GM23338 (cell line): ENCODE results near the gene PPM1F. TPM values are rescaled to one million over a fixed set of nuclear protein-coding genes. Genes with fewer than 3 reads are reported as not detected.

Experiments
- ATAC-seq: fragments of 200-7000 bp; cut with Tn5 transposase; 3 replicates; pipeline ENCODE4 v1.9.1; 2020
- DNase-seq: peaks from one replicate; pipeline ENCODE4 v3.0.0-alpha.2; 2015; ENCODE audit warnings: low spot score
- H2AFZ ChIP-seq: fragments of 200-600 bp; sonication (generic); 2 replicates; pipeline ENCODE4 v1.8.0; 2016; ENCODE audit warnings: antibody characterized with exemption, mild to moderate bottlenecking, moderate library complexity
- H3F3A ChIP-seq: fragments of 200-600 bp; sonication (generic); replicated peaks from 2 replicates; pipeline ENCODE4 v1.8.0; 2017; ENCODE audit warnings: antibody characterized with exemption, mixed run types, low read depth
- H3K27ac ChIP-seq: fragments of 200-600 bp; sonication (generic); 2 replicates; pipeline ENCODE4 v1.6.1; 2016; ENCODE audit warnings: low read depth
- H3K27me3 ChIP-seq: fragments of 200-600 bp; sonication (generic); 2 replicates; pipeline ENCODE4 v1.8.0; 2016; ENCODE audit warnings: mild to moderate bottlenecking, mixed run types, moderate library complexity; ENCODE audit not compliant: insufficient read depth
- H3K36me3 ChIP-seq: fragments of 200-600 bp; sonication (generic); 2 replicates; pipeline ENCODE4 v1.8.0; 2016; ENCODE audit warnings: mild to moderate bottlenecking; ENCODE audit not compliant: insufficient read depth
- H3K4me1 ChIP-seq: fragments of 200-600 bp; sonication (generic); 2 replicates; pipeline ENCODE4 v1.8.0; 2016; ENCODE audit warnings: mild to moderate bottlenecking, moderate library complexity; ENCODE audit not compliant: insufficient read depth
- H3K4me2 ChIP-seq: fragments of 200-600 bp; sonication (generic); 2 replicates; pipeline ENCODE4 v1.7.1; 2017; ENCODE audit warnings: mixed run types
- H3K4me3 ChIP-seq: fragments of 200-600 bp; sonication (generic); 2 replicates; pipeline ENCODE4 v1.6.1; 2016; ENCODE audit warnings: mixed run types
- H3K79me2 ChIP-seq: fragments of 200-600 bp; sonication (generic); replicated peaks from 2 replicates; pipeline ENCODE4 v1.8.0; 2017; ENCODE audit warnings: mild to moderate bottlenecking; ENCODE audit not compliant: insufficient read depth
- H3K9me2 ChIP-seq: fragments of 200-600 bp; sonication (generic); 2 replicates; pipeline ENCODE4 v1.8.0; 2017; ENCODE audit not compliant: insufficient read depth
- H4K20me1 ChIP-seq: fragments of 200-600 bp; sonication (generic); replicated peaks from 2 replicates; pipeline ENCODE4 v1.8.0; 2017; ENCODE audit warnings: mild to moderate bottlenecking; ENCODE audit not compliant: insufficient read depth
- H3K27ac Mint-ChIP-seq: 2 replicates; pipeline ENCODE4 v1.8.0; 2020; ENCODE audit warnings: inconsistent platforms, mild to moderate bottlenecking, moderate library complexity, mixed read lengths
- H3K27me3 Mint-ChIP-seq: 3 replicates; pipeline ENCODE4 v1.8.0; 2022; ENCODE audit warnings: low read depth, mild to moderate bottlenecking, moderate library complexity, mixed read lengths, inconsistent platforms; ENCODE audit not compliant: insufficient read depth, poor library complexity
- H3K36me3 Mint-ChIP-seq: 3 replicates; pipeline ENCODE4 v1.8.0; 2021; ENCODE audit warnings: low read depth, mild to moderate bottlenecking, inconsistent platforms, moderate library complexity, mixed read lengths
- H3K4me1 Mint-ChIP-seq: 3 replicates; pipeline ENCODE4 v1.8.0; 2020; ENCODE audit warnings: mild to moderate bottlenecking, inconsistent platforms, mixed read lengths
- H3K4me3 Mint-ChIP-seq: 3 replicates; pipeline ENCODE4 v1.8.0; 2021; ENCODE audit warnings: moderate library complexity, mild to moderate bottlenecking, inconsistent platforms, mixed read lengths
- H3K9me3 Mint-ChIP-seq: 3 replicates; pipeline ENCODE4 v1.8.0; 2020; ENCODE audit warnings: moderate library complexity, mild to moderate bottlenecking, inconsistent platforms, mixed read lengths
- CREB1 ChIP-seq: fragments of 250-450 bp; sonication (Bioruptor Pico); IDR thresholded peaks from 2 replicates; pipeline ENCODE4 v1.5.0; 2020; ENCODE audit warnings: low read depth, mild to moderate bottlenecking, moderate library complexity
- CTCF ChIP-seq, 2 experiments: fragments of 200-600 bp in 1 of 2; sonication (generic) in 1 of 2; conservative IDR thresholded peaks; 2 replicates each; pipeline versions ENCODE4 v1.5.1 to v1.6.1; 2016 to 2017; ENCODE audit warnings: antibody characterized with exemption in 2 of 2, low read depth in 2 of 2, mild to moderate bottlenecking in 2 of 2, moderate library complexity in 1 of 2
- EZH2 ChIP-seq: fragments of 200-600 bp; sonication (generic); IDR thresholded peaks from one replicate; pipeline ENCODE4 v1.8.0; 2017; ENCODE audit warnings: antibody characterized with exemption, mild to moderate bottlenecking, low read depth; ENCODE audit not compliant: unreplicated experiment
- JUNB ChIP-seq: IDR thresholded peaks from one replicate; pipeline ENCODE4 v1.6.1; 2016; ENCODE audit warnings: antibody characterized with exemption; ENCODE audit not compliant: unreplicated experiment
- POLR2AphosphoS5 ChIP-seq: IDR thresholded peaks from 2 replicates; pipeline ENCODE4 v1.6.1; 2016; ENCODE audit warnings: antibody characterized with exemption, low read depth
- REST ChIP-seq: IDR thresholded peaks from one replicate; pipeline ENCODE4 v1.6.1; 2018; ENCODE audit warnings: antibody characterized with exemption; ENCODE audit not compliant: unreplicated experiment
- STAT1 ChIP-seq: IDR thresholded peaks from one replicate; pipeline ENCODE4 v1.6.1; 2016; ENCODE audit warnings: antibody characterized with exemption; ENCODE audit not compliant: unreplicated experiment
- ZNF331 ChIP-seq: fragments of 250-450 bp; sonication (Bioruptor Pico); IDR thresholded peaks from 2 replicates; pipeline ENCODE4 v1.5.0; 2020; ENCODE audit warnings: low read depth, mild to moderate bottlenecking, moderate library complexity
- polyA plus RNA-seq: library from polyadenylated mRNA; unstranded; fragments of >200 nt; fragmentation: Nextera tagmentation; extraction: Ambion mirVana; gene quantifications from 2 replicates; pipeline ENCODE4 v1.2.1, GENCODE V29; 2016
- total RNA-seq: library from RNA; depleted of rRNA; stranded (reverse); fragments of >200 nt; shearing (Covaris generic); gene quantifications from 2 replicates; pipeline ENCODE4 v1.2.3, GENCODE V29; 2014

Gene PPM1F
- total and polyA plus RNA-seq, 2 experiments from 2014 or later = 7.1 to 29.3 TPM

- no peak for ATAC-seq
- no peak overlapping the region for H3K4me3 Mint-ChIP-seq
- H3K4me3 ChIP-seq = no peak overlapping the region
- H3K4me1 ChIP-seq = no peaks in the 10 kb centered on the region
- H3K27ac ChIP-seq = no peak overlapping the region
- no peak for DNase-seq
- no peaks in the 10 kb centered on the region for H3K36me3 Mint-ChIP-seq
- H3K27me3 Mint-ChIP-seq = peaks cover 7% of the 10 kb centered on the region
- H3F3A ChIP-seq = no peaks in the 10 kb centered on the region
- TF ChIP-seq EZH2 (no peak), JUNB (no peak), REST (no peak), STAT1 (no peak), CREB1 (CRISPR knock-in tag) (no peak), POLR2AphosphoS5 (no peak), ZNF331 (CRISPR knock-in tag) (no peak), CTCF (conservative IDR thresholded peaks at IDR 0.05; ENCODE audit: low read depth in 2 of 2) (no peak)
- H3K4me1 Mint-ChIP-seq = no peaks in the 10 kb centered on the region
- no peaks in the 10 kb centered on the region for H4K20me1 ChIP-seq
- H3K27me3 ChIP-seq = no peaks in the 10 kb centered on the region
- no peaks in the 10 kb centered on the region for H3K36me3 ChIP-seq
- H3K27ac Mint-ChIP-seq = no peak overlapping the region
- no peaks in the 10 kb centered on the region for H3K9me2 ChIP-seq
- no peak overlapping the region for H2AFZ ChIP-seq
- no peaks in the 10 kb centered on the region for H3K79me2 ChIP-seq
- H3K9me3 Mint-ChIP-seq = no peaks in the 10 kb centered on the region
- H3K4me2 ChIP-seq = no peak overlapping the region
Observed at GRCh38 chr22:21898354-21898896, 54.2 kb downstream of the PPM1F start.

GRCh38 chr22:21896951-21897513 is 55.6 kb downstream of the PPM1F start:
- Mint-ChIP-seq H3K9me3 (no peaks in the 10 kb centered on the region), H3K36me3 (no peaks in the 10 kb centered on the region), H3K27ac (no peak overlapping the region), H3K4me1 (no peaks in the 10 kb centered on the region), H3K27me3 (peaks cover 2% of the 10 kb centered on the region), H3K4me3 (no peak overlapping the region)
- Histone ChIP-seq H3K79me2 (no peaks in the 10 kb centered on the region), H3K27ac (no peak overlapping the region), H3K4me2 (no peak overlapping the region), H3F3A (no peaks in the 10 kb centered on the region), H3K27me3 (no peaks in the 10 kb centered on the region), H3K36me3 (no peaks in the 10 kb centered on the region), H2AFZ (no peak overlapping the region), H3K4me1 (no peaks in the 10 kb centered on the region), H3K4me3 (no peak overlapping the region), H3K9me2 (no peaks in the 10 kb centered on the region), H4K20me1 (no peaks in the 10 kb centered on the region)
- ATAC-seq (no peak), DNase-seq (no peak)
- no peak for TF ChIP-seq CTCF (conservative IDR thresholded peaks at IDR 0.05; ENCODE audit: low read depth in 2 of 2)
- no peak for TF ChIP-seq EZH2
- TF ChIP-seq JUNB = no peak
